HG03442 (cell line): Measurements from ENCODE around the gene MRPL47.
"Not testable (repeated sequence)": the region's sequence is repeated elsewhere in the genome, so short reads cannot be mapped to it uniquely, and the experiment has no call there.

Experiments
- ATAC-seq: cut with Tn5 transposase; IDR thresholded peaks from one replicate; pipeline ENCODE4 v1.9.1; 2021; ENCODE audit warnings: mild to moderate bottlenecking, moderate library complexity; ENCODE audit not compliant: unreplicated experiment

Gene MRPL47

DNA sequence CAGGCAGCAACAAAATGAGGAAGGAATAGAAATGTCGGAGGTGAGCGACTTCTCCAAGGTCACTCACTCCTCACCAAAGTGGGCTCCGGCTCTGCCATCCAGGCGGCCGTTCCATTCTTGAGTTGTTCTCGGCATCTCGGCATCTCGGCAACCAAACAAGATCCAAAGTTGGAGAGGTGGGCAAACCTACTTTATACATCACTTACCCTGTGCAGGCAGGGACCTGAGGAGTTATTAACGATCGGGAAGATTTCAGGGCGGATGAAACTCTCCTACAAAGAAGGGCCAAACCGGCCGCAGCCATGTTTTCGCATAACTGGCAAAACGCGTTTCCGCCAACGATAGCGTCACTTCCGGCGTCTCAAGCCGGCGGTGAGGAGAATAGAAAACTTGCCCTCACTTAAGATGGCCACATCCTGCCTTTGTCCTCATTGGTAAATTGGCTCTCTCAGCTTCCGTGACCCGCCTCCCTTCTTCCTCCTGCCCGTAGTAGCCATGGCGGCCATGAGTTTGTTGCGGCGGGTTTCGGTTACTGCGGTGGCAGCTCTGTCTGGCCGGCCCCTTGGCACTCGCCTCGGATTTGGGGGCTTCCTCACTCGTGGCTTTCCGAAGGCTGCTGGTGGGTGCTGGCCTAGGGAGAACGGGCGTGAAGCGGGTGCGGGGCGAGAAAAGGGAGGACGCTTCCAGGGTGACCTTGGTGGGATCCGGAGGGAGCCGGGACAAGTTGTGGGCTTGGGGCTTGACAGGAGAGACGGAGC, at the start of gene MRPL47, which contains the start of gene NDUFB5:
TSS of gene MRPL47 (minus strand) at position 318 of the 758 bp plus-strand sequence. CDS start at position 304, 14 bp downstream.
TSS of gene NDUFB5 (plus strand) at position 474 of the 758 bp plus-strand sequence. CDS start at position 496, 22 bp downstream.
- ATAC-seq, result peak; percentile 96

DNA sequence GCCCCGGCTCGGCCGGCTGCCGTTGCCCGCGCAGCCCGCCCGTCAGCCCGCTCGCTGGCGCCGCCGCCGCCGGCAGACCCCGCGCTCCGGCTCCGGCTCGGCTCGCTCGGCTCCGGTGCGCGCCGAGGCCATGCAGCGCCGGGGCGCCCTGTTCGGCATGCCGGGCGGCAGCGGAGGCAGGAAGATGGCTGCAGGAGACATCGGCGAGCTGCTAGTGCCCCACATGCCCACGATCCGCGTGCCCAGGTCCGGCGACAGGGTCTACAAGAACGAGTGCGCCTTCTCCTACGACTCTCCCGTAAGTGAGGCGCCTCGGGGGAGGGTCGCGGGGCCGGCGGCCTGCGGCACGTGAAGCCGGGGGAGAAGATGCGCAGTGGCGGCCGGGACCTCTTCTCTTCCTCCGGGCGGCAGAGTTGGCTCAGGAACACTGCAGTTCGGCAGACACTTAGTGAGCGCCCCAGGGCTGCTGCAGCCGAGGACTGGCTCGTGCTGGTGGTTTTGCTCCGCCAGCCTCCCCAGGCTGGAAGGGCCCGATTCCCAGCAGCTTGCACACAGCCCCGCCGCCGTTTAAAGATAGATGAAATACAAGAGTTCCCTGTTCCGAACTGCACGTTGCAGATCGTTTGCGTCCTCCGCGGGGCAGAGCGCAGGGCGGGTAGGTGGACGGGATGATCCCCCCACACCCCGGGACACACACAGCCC, 48.8 kb upstream of the MRPL47 start:
- ATAC-seq, result peak; percentile 62

DNA sequence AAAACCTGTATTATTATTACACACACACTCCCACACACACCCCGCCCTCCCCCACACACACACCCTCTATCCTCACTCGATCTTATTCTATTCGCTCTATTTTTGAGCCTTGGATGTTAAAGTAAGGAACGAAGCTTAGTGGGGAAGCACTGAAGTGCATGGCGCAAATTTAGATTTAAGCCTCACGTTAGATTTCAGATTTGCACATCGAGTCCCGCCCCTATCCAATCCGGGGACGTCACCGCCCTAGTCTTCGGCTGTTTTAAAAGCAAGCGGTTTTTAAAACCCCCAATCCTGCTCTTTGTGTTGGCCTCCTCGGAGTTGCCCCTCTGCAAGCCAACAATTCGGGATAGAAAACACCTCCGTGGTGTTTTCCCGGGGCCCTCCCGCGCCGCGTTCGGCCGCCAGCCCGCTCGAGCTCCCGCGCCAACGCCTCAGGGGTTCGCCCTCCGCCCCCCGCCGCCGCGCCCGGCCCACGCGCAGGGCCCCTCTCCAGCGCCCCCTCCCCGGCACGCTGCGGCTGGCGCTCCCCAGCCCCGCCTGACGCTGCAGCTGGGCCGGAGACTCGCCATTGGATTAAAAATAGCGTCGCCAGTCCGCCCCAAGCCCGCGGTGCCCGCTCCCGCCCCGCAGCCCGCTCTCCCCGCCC, 48.1 kb upstream of the MRPL47 start, which contains the start of gene USP13:
TSS of gene USP13 (plus strand) at position 594 of the 649 bp plus-strand sequence. CDS start 186 bp downstream, outside the sequence.
- ATAC-seq, result peak; percentile 58

DNA sequence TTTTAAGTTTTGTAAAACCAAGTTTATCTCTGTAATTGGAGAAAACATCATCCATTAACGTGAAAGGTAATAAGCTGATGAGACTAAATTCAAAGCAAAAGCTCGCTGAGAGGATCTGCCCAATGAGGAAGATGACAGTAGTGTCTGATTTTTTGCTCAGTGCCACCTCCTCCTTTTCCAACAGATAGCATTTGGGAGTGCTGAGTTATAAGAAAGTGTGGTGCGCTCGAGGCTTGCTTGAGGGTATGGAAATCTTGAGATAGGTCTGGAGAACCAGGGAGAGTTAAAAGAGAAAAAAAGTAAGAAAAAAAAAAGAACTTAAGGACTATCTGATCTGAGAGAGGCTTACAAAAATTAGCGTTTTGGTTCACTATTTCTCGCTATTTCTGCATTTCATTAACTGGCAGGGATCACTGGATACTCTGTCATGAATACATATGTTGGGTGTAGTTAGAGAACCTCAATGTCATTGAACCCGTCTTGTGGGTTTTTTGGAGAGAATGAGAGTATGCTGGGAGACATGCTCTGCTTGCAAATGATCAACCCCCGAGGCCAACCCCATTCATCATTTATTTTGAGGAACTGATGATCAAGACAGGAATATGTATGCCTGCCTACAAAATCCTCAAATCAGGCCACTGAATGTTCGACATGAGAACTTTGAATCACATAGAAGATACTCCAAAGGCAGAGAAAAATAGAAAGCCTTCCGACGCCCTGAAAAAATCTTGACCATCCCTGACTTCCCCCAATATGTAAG, 47.4 kb upstream of the MRPL47 start:
- ATAC-seq, result no peak

DNA sequence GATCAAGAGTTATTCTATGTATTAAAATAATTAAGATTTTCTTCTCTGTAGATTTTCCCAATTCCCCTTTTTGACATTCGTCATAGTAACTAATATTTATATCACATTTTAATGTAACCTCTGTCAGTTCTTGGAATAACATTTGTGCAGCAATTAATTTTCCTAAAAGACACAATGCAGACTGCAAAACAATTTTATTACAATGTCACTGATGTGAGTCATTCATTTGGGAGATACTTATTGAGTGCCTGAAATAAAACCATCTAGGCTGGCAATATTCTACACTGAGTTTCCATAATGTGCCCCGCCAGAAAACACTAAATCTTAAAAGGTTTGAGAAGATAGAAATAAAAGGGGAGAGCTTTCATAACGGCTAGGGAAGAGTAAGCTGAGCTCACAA, 41.7 kb upstream of the MRPL47 start:
- ATAC-seq, result no peak

DNA sequence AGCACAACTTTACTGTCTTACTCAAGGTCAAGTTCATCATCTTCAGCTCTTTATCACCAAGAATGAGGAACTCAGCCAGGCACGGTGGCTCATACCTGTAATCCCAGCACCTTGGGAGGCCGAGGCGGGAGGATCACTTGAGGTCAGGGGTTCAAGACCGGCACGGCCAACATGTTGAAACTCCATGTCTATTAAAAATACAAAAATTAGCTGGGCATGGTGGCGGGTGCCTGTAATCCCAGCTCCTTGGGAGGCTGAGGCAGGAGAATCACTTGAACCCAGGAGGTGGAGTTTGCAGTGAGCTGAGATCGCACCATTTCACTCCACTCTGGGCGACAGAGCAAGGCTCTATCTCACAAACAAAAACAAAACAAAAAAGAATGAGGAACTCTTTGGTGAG, 39.4 kb upstream of the MRPL47 start:
- not testable (repeated sequence) for ATAC-seq

DNA sequence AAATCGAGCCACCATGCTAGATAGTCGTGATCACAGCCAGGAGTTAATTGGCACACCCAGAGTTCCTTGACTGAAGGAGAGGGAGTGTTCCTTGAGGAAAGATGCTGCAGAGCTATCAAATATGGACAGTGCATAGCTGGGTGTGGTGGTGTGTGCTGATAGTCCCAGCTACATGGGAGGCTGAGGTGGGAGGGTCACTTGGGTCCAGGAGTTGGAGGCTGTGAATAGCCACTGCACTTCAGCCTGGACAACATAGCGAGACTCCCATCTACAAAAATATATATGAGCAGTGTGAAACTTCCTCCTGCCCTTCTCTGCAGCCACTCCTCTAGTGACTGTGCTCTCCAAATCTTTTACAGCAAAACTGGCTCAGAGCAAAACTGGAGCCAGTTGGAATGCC, 38.4 kb upstream of the MRPL47 start:
- ATAC-seq, result no peak

DNA sequence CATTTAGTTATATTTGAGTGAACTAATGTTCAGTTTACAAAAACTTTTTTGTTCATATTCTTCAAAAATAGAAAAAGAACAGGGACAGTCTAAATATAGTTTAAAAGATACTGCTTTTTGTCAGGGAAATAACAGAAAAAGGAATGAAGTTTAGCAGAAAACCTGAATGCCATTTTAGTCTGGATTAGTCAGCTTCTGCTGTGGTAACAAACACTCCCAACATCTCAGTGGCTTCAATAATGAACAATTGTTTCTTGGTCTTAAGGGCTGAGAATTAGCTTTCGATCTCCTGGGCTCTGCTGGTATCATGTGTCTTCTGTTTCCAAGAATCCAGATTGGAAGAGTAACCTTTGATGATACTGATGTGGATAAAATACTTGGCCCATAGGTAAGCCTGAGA, 36.0 kb upstream of the MRPL47 start:
- no peak for ATAC-seq

DNA sequence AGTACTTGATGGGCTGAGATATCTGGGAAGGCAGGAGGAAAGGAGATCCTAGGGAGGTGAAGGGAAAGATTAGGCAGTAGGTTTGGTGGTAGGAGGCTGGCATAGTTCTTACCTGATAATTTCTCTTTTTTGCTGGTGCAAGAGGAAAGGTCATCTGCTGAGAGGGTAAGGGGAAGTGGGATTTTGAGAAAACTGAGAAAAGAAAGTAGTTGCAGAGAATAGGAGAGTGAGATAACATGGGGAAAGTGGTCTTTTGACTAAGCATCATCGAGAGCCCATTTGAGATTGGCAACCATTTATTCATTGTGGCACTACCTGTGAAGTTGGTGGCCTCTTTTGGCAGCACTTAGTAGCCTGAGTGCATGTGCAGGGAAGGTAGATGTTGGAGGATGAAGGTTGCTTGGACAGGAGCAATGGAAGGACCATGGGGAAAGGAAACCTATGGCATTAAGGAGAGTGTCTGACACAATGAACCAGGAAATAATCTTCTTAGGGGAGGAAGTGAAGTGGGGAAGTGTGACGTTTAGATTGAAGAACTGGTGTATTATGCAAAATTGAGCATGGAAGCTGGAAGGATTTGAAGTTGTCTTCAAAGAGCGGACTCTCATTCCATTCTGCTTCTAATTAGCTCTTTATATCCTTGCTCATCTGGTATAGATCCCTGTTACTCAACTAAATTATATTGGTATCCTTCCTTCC, 26.5 kb upstream of the MRPL47 start:
- ATAC-seq, result no peak

DNA sequence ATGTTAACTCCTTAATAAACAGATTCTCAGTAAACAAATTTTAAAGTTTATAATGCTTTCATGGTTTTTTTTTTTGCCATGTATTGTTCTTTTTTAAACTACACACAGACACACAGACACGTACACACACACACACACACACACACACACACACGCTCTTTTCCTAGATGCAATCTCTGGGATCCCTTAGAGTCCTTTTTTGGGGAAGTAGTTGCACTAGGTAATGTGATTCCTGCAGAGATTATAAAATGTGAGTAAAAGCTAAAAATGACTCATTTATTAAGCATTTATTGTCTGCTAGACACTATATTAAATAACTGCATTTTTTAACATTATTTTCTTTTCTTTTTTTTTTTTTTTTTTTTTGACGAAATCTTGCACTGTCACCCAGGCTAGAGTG, 20.0 kb upstream of the MRPL47 start:
- no peak for ATAC-seq

DNA sequence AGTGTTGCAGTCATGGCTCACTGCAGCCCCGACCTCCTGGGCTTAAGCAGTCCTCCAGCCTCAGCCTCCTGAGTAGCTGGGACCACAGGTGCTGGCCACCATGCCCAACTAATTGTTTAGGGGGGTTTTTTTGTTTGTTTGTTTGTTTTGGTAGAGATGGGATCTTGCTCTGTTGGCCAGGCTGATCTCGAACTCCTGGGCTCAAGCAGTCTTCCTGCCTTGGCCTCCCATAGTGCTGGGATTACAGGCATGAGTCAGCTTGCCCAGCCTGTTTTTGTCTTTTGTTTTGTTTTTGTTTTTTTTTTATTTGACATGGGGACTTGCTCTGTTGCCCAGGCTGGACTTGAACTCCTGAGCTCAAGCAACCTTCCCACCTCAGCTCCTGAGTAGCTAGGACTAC, 17.6 kb upstream of the MRPL47 start:
- no peak for ATAC-seq

DNA sequence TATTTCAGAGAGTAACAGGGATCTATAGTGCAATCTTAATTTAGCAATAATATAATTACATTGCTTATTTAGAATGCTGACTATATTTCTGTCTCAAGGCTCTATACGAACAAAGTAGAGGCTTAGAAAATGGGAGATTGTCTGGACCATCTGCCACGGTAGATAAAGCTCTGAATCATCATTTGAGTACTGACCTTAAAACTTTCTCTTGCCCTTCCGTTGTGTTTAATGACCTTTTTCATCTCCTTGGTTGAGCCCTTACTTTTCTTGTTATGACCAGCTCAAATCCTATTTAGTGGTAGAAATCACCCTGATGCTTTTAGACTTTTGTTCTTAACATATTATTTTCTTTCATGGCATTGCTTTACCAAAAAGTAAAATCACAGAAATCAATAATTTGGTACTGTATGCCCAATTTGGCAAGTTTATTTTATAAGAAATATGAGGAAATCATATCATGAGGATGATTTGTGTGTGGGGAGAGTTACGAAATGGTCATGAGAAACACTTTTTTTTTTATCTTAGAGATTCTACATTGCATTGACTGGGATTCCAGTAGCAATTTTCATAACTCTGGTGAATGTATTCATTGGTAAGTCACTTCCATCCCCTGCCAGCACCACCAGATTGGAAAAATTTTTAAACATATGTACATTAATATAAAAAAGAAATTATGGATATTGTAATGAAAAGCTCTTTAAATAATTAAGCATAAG, 11.2 kb upstream of the MRPL47 start:
- ATAC-seq, result no peak

DNA sequence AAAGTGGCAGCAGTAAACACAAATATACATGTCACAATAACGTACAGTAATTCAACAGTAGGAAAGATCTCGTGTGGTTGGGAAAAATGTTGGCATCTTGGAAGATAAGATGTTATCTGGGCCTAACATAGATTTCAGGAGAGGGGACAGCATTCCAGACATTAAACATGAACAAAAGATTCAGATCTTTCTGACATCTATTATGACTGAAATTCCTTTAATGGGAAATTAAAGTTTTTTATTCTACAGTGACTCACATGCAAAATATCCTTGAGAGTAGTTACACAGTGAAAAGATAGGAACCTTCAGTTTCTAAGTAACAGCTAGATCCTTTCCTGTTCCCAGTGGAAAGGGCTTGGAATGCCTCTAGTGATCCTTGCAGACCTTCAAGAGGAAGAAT, 9.4 kb upstream of the MRPL47 start:
- no peak for ATAC-seq

DNA sequence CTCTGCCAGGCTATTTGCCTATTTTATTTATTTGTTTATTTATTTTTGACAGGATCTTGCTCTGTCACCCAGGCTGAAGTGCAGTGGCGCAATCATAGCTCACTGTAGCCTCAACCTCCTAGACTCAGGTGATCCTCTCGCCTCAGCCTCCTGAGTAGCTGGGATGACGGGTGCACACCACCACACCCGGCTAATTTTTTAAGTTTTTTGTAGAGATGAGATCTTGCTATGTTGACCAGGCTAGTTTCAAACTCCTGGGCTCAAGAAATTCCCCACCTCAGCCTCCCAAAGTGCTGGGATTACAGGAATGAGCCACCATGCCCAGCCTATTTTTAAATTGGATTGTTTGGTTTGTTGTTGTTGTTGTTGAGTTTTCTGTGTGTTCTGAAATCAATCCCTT, 5.6 kb upstream of the MRPL47 start:
- ATAC-seq, result no peak

DNA sequence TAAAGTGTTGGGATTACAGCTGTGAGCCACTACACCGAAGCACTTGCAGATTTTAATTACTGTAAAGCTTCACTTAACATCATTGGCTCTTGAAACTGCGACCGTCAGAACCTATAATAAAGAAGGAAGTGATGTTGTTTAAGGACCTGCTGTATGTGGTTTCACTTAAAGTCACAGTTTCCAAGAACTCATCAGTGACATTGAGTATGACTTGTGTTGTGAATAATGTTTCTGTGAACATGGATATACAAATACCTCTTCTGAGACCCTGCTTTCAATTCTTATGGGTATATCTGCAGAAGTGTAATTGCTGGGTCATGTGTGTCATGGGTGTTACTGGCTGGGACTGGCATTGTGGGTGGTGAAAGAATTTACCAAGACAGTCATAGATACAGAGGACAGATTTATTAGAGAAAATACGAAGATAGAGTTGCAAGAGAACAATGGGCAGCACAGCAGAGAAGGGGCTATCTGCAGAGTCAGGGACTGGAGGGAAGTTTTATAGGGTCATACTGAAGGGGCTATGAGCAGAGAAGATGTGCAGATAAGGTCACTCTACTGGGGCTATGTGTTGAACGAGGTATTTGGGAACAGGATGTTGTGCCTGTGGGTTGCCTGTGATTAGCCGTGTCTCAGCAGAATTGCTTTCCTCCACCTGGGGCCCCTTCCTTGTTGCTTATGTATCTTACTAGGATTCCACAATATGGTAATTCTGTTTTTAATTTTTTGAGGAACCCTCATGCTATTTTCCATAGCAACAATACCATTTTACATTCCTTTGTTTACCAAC, 4.7 kb upstream of the MRPL47 start:
- peak; percentile 54 for ATAC-seq

DNA sequence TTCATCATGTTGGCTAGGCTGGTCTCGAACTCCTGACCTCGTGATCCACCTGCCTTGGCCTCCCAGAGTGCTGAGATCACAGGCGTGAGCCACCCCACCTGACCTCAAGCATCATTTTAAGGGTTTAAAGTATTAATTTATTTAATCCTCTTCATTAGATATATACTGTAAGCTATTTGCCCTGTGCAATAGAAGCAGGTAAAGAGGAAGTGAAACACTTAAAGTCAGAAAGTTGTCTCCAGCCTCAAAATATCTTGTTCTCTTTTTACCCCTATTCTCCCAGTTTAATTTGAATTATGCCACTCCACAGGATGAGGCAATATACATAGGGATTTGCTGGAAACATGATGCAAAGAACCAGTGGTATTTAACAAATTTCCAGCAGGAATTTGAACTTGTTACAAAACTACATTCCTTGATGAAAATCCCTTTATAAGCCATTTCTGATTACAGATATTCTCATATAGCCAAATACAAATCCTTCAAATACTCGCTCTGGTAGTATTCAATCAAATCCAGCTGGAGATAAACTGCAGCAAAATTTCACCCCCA, 2.2 kb upstream of the MRPL47 start:
- no peak for ATAC-seq

DNA sequence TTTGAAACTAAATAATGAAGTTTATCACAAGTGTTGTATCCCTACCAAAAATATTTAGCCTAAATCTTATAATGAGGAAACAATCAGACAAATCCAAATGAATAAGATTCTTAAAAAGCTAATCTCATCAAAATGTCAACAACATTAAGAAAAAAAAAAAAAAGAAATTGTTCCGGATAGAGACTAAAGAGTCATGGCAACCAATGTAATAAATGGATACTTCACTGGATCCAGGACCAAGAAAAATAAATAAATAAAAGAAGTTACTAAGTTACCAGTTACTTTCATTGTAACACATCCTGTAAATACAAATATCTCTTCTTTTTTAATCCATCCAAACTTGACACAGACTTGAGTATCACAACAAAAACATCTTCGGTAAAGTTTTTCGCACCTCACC, 607 bp downstream of the MRPL47 start:
- ATAC-seq, result no peak

DNA sequence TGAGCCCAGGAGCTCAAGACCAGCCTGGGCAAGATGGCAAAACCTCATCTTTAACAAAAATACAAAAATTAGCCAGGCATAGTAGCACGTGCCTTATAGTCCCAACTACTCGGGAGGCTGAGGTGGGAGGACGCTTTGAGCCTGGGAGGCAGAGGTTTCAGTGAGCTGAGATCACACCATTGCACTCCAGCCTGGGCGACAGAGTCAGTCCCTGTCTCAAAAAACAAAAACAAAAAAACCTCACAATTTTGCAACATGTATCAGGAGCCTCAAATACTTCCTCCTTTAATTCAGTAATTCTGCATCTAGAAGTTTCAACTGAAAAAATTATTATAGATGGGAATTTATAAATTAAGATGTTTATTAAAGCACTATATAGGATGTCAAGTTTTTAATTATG, 1.1 kb downstream of the MRPL47 start:
- no peak for ATAC-seq

DNA sequence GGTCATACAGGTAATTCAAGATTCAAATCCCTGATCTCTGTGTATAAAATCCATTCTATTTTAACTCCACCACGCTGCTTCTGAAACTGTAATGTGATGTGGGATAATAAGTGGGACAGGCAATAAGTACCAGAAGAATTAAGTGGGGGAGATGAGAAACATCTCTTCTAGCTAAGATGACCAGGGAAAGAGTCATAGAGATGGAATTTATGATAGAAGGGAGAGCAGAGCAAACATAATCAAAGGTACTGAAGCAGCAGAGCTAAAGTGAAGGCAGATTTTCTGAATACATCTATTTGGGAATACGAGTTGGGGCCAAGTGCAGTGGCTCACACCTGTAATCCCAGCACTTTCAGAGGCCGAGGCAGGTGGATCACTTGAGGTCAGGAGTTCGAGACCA, 4.9 kb downstream of the MRPL47 start:
- no peak for ATAC-seq
